Eye (tissue), 1 donor: ENCODE data around the gene NINL.

Source experiments
- DNase-seq: peaks from one replicate; pipeline ENCODE4 v3.0.0-alpha.2; 2015

NINL gene

GRCh38 chr20:25499031-25499430, 86.3 kb downstream of the NINL start:
- DNase-seq: no peak

GRCh38 chr20:25498280-25498606, 87.1 kb downstream of the NINL start:
- DNase-seq: no peak

DNA sequence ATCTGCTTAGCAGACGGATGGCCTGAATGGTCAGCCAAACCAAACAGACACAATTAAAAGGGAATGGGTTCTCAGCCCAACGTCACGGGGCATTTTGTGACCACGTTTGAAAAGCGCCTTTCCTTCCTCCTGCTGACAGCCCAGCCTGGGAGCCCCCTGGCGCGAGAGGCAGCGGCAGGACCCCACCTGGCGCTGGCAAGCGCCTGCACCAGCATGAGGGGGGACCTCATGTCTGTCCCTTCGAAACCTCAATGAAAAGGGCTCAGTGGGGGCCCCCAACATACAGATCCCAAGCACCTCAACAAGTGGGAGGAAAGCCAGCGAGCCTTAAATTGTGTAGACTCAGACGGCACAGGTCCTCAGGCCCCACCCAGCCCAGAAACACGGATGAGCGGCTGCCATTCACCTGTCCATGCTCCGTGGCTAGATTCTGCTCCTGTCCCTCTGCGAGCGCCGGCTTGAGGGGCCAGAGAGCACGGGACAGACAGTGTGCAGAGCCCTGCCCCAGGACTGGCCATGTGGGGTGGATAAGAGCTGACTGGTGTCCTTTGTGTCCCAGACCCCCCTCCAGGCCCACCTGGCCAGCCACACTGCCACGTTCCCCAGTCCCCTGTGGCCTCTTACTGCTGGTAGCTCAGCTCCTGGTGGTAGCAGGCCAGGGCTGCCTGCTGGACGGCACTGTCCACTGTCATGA, 87.6 kb downstream of the NINL start:
- DNase-seq: no peak

DNA sequence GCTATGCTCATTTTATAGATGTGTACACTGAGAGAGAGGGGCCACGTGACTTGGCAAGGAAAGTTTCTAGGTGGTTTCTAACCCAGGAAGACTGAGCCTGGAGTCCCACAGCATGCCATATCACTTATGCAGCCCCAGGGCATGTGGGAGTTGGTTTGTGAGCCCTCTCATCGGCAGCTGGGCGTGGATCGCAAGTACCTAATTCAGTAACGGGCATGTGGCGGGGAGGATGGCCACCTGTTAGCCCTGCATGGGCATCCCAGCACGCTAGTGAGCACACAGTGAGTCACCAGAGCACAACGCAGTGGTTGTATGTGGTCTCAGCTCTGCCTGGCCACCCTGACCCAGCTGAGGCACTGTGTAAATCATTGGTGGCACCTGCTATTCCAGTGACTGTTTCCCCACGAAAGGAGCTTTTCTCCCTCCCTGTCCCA, 88.3 kb downstream of the NINL start:
- no peak for DNase-seq

- DNase-seq: no peak
These were observed 89.0 kb downstream of the NINL start for GRCh38 chr20:25496165-25496967.

- no peak for DNase-seq
These were observed 90.0 kb downstream of the NINL start for GRCh38 chr20:25495189-25495824.

DNA sequence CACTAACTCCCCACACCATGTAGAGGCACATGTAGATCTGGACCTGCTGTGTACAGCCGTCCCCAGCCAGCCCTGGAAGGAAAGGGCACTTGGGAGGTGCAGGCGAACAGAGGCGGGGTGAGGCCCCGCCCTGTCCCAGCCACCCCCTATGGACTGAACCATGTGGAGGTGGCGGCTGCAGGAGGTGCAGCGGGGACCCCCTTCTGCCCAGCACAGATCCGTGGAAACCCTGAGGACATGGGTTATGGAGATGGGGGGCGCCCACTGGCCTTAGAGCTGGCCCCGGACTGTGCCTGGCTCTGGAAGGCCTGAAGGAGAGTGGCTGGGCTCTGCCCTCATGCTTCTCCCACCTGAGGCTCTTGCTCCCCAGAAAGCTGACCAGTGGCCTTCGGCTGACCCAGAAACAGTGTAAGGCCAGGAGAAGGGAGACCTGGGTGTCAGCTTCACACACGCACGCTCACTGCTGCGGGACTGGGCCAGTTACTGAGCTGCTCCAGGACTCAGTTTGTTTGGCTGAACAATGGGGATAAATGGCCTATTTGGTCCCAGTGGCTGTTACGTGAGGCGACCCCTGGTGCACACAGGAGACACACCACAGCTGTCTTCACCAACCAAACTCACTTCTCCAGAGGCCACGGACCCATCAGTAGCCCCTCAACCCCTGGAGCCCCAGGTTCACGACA, 90.7 kb downstream of the NINL start:
- no peak for DNase-seq

GRCh38 chr20:25493748-25494505, 91.4 kb downstream of the NINL start:
- DNase-seq: no peak

DNA sequence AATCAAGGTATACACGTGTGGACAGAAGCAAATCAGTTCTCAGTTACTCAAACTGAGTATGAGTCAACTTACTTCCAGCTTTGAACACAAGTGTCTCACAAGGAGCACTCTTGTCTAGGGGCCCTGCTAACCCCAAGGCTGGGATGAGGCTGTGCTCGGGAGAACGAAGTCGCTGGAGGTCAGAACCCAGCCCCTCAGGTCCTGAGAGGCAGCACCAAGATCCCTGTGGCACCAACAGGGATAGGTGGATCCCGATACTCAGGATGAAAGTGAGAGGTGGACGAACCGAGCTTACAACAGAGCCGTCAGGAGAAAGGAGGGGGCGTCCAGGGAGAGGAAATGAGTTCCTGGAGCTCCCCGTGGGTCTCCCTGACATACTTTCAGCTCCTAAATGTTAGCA, 92.2 kb downstream of the NINL start:
- DNase-seq: no peak

DNA sequence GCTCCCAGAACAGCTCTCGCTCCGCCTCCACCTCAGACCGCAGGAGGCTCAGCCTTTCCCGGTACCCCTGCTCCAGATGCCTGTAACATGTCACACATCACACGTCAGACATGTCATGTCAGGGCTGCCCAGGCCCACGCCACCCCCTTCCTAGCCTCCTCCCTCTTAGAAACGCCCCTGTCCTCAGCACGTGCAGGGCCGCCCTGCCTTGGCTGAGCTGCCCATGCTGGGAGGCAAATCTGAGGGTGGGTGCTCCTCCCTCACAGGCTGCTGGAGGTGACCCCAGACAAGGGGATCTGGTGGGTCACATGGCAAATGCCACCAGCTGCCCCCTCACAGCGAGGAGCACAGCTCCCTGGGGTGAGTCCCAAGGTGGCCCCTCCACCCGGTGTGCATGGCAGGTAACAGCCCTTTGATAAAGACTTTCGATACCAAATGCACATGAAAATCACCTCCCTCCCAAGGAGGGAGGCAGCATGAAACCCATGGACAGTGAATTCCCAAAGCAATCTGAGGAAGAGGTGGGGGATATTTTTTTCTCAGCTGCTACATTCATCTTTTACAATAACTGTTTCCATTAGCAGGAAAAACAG, 93.8 kb downstream of the NINL start:
- DNase-seq: no peak

- DNase-seq: no peak
These were observed 94.5 kb downstream of the NINL start for GRCh38 chr20:25490656-25491445.

- no peak for DNase-seq
These were observed 96.0 kb downstream of the NINL start for GRCh38 chr20:25489221-25489871.

DNA sequence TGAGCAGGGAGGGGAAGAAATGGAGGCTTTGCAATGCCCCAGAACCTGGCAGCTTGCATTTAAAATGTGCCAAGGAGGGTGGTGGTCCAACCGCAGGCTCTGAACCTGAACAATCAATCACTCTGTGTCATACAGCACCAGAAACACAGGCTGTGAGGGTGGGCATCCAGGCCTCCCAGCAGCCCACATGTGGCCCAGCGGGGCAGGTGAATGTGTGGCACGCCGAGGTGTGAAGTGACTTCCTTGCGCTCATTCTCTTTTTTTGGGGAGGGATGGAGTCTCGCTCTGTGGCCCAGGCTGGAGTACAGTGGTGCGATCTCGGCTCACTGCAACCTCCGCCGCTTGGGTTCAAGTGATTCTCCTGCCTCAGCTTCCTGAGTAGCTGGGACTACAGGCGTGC, 97.4 kb downstream of the NINL start:
- no peak for DNase-seq

DNA sequence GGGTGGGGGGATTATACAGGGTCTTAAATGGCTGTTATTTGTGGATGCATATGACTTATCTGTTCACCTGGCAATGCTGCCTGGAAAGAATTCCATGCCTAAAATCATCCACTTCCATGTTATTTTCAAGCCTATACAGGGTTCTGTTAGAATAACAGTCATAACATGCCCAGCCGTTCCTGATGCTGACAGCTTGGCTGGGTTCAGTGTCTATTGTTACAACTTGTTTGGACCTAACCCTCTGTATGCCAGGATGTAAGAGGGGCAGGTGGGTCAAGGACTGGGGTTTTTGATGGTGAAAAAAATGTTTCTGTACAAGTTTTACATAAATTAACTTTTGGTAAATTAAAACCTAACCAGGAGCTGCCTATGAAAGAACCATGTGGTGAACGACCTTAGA, 98.0 kb downstream of the NINL start:
- DNase-seq: no peak

DNA sequence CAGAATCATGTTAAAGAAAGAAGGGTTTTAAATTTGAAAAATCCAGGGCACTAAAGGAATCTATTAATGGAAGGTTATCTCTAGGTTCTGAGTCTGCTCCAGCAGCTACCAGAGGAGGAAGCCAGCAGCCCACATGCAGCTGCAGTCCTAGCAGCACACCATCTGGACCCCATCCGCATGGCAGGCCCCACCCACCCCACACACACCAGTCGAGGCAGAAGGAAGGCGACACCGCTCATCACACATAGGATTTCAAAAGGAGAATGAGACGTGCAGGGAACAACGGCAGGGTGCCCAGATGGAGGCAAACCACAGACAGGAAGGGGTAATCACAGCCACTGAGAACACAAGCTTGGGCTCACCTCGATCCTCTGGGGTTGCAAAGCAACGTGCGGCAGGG, 99.0 kb downstream of the NINL start:
- peak; percentile 12 for DNase-seq

DNA sequence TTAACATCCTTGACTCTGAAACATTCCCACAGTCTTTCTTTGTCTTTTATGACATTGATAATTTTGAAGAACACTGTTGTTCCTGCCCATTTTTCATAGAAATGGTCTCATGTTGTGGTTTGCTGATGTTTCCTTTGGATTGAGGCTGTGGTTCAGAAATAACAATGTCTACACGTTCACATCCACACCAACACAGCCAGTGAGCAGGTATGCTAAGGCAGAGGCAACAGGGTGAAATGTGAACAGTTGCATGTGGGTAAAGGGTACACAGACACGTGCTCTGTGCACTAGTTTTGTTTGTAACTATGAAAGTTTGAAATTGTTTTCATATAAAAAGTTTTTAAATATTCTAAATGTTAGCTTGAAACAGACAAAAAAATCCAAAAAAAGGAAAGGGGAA, 99.5 kb downstream of the NINL start:
- no peak for DNase-seq

DNA sequence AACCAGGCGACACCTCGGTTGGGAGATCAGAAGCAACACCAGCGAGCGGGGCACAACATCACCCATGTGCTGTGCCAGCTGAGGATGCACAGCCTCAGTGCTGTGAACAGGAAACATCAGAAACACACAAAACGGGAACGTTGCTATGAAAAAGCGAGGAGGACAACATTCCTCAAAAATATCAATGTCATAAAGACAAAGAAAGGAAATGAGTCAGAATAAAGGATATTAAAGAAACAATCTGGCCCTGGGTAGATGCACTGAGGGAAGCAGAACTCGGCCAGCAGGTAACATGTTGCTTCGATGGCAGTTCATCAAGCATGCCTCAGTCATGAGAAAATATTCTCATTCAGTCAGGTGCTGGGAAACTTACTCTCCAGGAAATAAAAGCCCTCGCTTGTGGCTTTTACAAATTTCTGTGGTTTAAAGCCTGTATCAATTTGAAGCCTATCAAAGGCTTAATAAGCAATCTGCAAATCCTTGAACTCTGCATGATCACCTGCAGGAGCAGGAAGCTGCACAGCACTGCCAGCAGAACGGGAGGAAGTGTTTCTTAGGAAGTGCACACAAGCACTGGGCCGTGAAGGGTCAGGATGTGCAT, 100.3 kb downstream of the NINL start:
- DNase-seq: no peak

GRCh38 chr20:25484224-25484846, 101.0 kb downstream of the NINL start:
- no peak for DNase-seq

GRCh38 chr20:25483431-25484132, 101.7 kb downstream of the NINL start:
- no peak for DNase-seq

DNA sequence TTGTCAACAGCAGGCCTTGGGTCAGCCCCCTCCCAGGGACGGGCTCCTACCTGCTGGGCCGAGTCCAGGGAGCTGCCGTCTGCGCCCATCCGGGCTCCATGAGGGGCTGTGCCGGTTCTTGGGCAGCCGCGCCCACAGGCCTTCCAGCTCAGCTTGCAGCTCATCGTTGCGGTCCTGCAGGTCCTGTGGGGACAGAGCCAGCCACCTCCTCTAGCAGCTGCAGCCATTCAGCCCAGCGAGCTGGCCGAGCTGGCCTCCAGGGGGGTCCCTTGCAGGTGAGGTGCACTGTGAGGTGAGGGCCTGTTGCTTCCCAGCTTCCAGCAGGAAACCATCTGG, 103.4 kb downstream of the NINL start:
- DNase-seq: no peak
